ENCODE measurements around the gene STKLD1. TPM values are rescaled to one million over a fixed set of nuclear protein-coding genes. Genes with fewer than 3 reads are reported as not detected.

The STKLD1 gene
- total RNA-seq, 3 donors from 2014 or later: 0.41 to 1.4 (median 1.3) TPM

DNA sequence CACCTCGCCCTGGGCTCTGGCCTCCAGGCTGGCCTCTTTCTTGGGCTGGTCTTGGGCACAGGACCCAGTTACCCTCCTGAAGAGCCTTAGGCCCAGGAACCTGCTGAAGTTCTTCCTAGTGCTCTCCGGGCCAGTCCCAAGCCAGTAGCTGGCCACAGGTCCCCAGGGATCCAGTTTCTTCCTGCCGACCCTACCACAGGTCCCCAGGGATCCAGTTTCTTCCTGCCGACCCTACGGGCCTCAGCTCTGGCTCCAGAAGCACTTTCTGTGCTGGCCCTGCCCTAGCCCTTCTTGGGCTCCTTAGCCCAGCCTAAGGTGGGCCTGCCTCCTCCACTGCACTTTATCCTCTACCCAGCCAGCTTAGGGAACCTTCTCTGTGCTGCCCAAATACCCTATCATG lies 65.4 kb downstream of the STKLD1 start:
- Histone ChIP-seq H3K9me3 (no peaks in the 10 kb centered on the region), H3K36me3 (ENCODE audit: low read depth) (no peaks in the 10 kb centered on the region), H3K4me1 (ENCODE audit: low read depth) (no peaks in the 10 kb centered on the region), H3K4me3 (no peak overlapping the region)
- TF ChIP-seq, protein P1, sequence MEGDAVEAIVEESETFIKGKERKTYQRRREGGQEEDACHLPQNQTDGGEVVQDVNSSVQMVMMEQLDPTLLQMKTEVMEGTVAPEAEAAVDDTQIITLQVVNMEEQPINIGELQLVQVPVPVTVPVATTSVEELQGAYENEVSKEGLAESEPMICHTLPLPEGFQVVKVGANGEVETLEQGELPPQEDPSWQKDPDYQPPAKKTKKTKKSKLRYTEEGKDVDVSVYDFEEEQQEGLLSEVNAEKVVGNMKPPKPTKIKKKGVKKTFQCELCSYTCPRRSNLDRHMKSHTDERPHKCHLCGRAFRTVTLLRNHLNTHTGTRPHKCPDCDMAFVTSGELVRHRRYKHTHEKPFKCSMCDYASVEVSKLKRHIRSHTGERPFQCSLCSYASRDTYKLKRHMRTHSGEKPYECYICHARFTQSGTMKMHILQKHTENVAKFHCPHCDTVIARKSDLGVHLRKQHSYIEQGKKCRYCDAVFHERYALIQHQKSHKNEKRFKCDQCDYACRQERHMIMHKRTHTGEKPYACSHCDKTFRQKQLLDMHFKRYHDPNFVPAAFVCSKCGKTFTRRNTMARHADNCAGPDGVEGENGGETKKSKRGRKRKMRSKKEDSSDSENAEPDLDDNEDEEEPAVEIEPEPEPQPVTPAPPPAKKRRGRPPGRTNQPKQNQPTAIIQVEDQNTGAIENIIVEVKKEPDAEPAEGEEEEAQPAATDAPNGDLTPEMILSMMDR (IDR thresholded peaks at IDR 0.05): no peak
- DNase-seq: no peak
- intact Hi-C loops (cut with DNase I, micrococcal nuclease): no loop called here
- ATAC-seq: no peak

DNA sequence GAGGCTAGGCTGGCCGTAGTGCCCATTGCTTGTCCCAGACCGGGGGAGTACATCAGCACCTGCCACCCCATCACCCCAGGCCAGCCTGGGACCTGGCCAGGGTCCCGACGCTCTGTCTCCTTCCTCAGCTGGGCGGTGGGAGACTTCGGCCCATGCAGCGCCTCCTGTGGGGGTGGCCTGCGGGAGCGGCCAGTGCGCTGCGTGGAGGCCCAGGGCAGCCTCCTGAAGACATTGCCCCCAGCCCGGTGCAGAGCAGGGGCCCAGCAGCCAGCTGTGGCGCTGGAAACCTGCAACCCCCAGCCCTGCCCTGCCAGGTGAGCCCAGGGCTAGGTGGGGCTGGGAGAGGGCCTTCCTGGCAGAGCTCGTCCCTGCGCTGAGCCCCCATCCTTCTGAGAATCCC lies 67.1 kb downstream of the STKLD1 start:
- Histone ChIP-seq H3K4me3 (no peak overlapping the region), H3K4me1 (ENCODE audit: low read depth) (no peaks in the 10 kb centered on the region), H3K9me3 (no peaks in the 10 kb centered on the region), H3K36me3 (ENCODE audit: low read depth) (no peaks in the 10 kb centered on the region)
- DNase-seq (no peak), ATAC-seq (no peak)
- TF ChIP-seq, protein P1 (IDR thresholded peaks at IDR 0.05): no peak
- intact Hi-C loops (cut with DNase I, micrococcal nuclease): no loop called here

DNA sequence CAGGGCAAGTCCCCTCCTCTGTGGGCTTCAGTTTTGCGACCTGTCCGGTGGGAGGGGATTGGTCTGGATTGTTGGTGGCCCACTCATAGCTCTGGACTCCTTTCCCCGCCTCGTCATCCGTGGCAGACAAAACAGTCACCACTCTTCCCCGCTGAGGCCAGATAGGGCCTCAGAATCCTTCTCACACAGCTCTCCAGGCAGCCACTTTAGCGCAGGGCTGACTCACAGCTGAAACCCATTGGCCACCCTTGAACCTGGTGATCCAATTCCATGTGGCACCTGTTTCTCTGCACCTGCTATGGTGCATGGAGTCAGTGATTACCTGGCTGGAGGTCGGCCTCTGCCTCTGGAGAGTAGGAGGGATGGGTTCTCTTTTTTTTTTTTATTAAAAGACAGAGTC lies 67.8 kb downstream of the STKLD1 start:
- intact Hi-C loops (cut with DNase I, micrococcal nuclease): no loop called here
- Histone ChIP-seq H3K4me1 (ENCODE audit: low read depth) (no peaks in the 10 kb centered on the region), H3K36me3 (ENCODE audit: low read depth) (no peaks in the 10 kb centered on the region), H3K9me3 (no peaks in the 10 kb centered on the region), H3K4me3 (no peak overlapping the region)
- ATAC-seq (no peak), DNase-seq (no peak)
- TF ChIP-seq, protein P1 (IDR thresholded peaks at IDR 0.05): no peak

DNA sequence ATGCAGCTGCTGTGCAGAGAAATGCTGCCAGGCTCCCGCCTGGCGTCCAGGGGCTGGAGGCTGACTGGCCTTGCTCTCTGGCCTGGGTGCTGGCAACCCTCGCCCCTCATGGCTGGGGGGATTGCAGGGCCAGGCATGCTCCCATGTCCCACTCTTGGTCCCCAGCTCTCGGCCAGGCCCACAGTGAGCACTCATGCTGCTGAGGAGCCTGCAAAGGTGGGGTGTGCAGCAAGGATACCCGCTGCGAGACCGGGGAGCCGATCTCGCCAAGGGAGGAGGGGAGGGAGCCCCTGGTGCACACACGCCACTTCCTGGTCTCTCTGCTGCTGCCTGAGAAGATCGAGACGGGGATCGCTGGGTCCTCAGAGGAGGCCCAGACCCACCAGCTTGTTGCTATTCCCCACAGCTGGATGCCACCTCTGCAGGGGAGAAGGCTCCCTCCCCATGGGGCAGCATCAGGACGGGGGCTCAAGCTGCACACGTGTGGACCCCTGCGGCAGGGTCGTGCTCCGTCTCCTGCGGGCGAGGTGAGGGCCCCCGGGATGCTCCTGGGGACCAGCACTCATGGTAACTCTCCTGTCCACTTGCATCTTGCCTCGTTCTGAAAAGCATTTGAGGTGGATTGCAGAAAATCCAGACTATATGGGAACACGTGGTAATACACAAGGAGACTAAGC lies 69.3 kb downstream of the STKLD1 start:
- DNase-seq: no peak
- Histone ChIP-seq H3K4me3 (no peak overlapping the region), H3K4me1 (ENCODE audit: low read depth) (no peaks in the 10 kb centered on the region), H3K36me3 (ENCODE audit: low read depth) (no peaks in the 10 kb centered on the region), H3K9me3 (no peaks in the 10 kb centered on the region)
- no peak for ATAC-seq
- TF ChIP-seq, protein P1 (IDR thresholded peaks at IDR 0.05): no peak
- intact Hi-C loops (cut with DNase I, micrococcal nuclease): no loop called here

DNA sequence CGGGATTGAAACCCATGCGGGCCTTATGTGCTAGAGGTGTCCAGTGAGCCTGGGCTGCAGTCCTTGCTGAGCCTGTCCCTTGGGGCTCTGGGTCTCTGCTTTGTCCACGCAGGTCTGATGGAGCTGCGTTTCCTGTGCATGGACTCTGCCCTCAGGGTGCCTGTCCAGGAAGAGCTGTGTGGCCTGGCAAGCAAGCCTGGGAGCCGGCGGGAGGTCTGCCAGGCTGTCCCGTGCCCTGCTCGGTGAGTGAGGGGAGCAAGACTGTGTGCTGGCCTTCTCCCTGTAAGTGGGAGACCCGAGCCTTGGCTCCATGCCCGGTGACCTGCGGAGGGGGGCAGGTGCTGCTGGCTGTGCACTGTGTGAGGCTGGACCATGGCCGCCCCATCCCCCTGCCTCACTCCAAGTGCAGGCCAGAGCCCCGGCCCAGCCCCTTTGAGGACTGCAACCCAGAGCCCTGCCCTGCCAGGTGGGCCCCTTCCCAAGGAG lies 72.4 kb downstream of the STKLD1 start:
- no peak for ATAC-seq

More for the DNA sequence above, 72.4 kb downstream of the STKLD1 start:
- no peak for DNase-seq
- Histone ChIP-seq H3K4me3 (no peak overlapping the region), H3K4me1 (ENCODE audit: low read depth) (no peaks in the 10 kb centered on the region), H3K9me3 (no peaks in the 10 kb centered on the region), H3K36me3 (ENCODE audit: low read depth) (no peaks in the 10 kb centered on the region)
- intact Hi-C loops (cut with DNase I, micrococcal nuclease): no loop called here
- TF ChIP-seq, protein P1 (IDR thresholded peaks at IDR 0.05): no peak

All from mucosa of descending colon (tissue), 3 donors.